Kidney epithelial cell (primary cell): Measurements from ENCODE around the gene PAFAH1B1. TPM values are rescaled to one million over a fixed set of nuclear protein-coding genes. Genes with fewer than 3 reads are reported as not detected.

Experiments used
- DNase-seq: peaks from one replicate; pipeline ENCODE4 v3.0.0-alpha.2; 2010; ENCODE audit warnings: low read depth
- H3K27me3 ChIP-seq: 2 replicates; pipeline ENCODE4 v1.6.0; 2011; ENCODE audit warnings: low read length; ENCODE audit not compliant: control insufficient read depth, insufficient read depth
- H3K36me3 ChIP-seq: 2 replicates; pipeline ENCODE4 v1.5.1; 2011; ENCODE audit warnings: low read length; ENCODE audit not compliant: control insufficient read depth, insufficient read depth
- H3K4me3 ChIP-seq: 2 replicates; pipeline ENCODE4 v1.5.1; 2011; ENCODE audit warnings: low read depth, mild to moderate bottlenecking, control low read depth, low read length
- total RNA-seq: library from RNA; depleted of rRNA; stranded (reverse); fragments of >200 nt; gene quantifications from 2 replicates; pipeline ENCODE4 v1.2.3, GENCODE V29; 2015
- TF ChIP-seq, protein P1 (sequence below): IDR thresholded peaks from 2 replicates; pipeline ENCODE4 v1.5.1; 2011; ENCODE audit warnings: mild to moderate bottlenecking, moderate library complexity, low read length, control low read depth, inconsistent platforms; ENCODE audit not compliant: insufficient read depth, poor library complexity, severe bottlenecking

The PAFAH1B1 gene
- total RNA-seq, 1 donor from 2014 or later: 54.7 TPM

DNA sequence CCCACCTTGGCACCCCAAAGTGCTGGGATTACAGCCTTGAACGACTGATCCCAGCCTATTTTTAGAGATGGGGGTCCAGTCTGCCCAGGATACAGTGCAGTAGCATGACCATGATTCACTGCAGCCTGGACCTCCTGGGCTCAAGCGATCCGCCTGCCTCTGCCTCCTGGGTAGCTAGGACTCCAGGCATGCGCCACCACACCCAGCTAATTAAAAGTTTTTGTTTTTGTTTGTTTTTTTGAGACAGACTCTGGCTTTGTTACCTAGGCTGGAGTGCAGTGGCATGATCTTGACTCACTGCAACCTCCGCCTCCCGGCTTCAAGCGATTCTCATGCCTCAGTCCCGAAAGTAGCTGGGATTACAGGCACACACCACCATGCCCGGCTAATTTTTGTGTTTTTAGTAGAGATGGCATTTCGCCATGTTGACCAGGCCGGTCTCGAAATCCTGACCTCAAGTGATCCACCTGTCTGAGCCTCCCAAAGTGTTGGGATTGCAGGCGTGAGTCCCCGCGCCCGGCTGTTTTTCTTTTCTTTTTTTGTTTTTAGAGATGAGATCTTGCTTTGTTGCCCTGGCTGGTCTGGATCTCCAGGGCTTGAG lies 2.3 kb upstream of the PAFAH1B1 start:
- H3K36me3 ChIP-seq: no peaks in the 10 kb centered on the region
- no peak overlapping the region for H3K4me3 ChIP-seq
- TF ChIP-seq, protein P1, sequence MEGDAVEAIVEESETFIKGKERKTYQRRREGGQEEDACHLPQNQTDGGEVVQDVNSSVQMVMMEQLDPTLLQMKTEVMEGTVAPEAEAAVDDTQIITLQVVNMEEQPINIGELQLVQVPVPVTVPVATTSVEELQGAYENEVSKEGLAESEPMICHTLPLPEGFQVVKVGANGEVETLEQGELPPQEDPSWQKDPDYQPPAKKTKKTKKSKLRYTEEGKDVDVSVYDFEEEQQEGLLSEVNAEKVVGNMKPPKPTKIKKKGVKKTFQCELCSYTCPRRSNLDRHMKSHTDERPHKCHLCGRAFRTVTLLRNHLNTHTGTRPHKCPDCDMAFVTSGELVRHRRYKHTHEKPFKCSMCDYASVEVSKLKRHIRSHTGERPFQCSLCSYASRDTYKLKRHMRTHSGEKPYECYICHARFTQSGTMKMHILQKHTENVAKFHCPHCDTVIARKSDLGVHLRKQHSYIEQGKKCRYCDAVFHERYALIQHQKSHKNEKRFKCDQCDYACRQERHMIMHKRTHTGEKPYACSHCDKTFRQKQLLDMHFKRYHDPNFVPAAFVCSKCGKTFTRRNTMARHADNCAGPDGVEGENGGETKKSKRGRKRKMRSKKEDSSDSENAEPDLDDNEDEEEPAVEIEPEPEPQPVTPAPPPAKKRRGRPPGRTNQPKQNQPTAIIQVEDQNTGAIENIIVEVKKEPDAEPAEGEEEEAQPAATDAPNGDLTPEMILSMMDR: no peak
- DNase-seq: no peak
- no peaks in the 10 kb centered on the region for H3K27me3 ChIP-seq

DNA sequence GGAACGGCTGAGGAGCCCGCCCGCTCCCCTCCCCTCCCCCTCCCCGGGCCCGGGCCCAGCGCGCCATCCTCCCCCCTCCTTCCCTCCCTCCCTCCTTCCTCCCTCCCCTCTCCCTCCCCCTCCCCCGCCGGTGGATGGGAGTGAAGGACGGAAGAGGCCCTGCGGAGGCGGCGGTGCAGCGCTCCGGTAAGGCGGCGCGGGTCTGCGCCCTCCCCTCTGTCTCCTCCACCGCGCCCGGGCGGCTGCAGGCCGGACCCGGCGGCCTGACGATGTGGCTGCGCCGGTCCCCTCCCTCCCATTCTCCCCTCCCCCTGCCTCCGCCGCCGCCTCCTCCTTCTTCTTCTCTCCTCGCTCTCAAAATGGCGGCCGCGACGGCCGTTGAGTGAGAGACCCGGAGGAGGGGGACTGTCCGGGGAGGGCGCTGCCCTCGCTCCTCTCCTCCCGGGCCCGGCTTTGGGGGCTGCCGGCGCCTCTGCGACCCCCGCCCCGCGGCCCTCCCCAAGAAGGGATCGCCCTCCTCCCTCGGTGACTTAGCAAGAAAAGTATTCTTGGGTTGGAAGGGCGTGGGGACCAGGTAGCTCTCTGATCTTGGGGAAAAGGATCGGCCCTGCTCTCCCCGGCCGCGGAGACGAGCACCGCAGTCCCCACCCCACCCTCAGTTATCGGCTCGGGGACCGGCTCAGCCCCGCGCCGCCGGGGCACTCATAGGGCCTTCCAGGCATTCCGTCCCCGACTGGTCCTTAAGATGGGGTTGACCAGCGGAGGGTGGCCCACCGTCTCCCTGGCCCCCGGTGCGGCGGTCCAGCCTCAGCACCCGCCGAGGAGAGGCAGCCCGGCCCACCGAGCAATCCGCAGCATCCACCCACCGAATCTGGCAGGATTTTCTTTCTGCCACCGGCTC lies 617 bp downstream of the PAFAH1B1 start:
- DNase-seq: no peak

DNA sequence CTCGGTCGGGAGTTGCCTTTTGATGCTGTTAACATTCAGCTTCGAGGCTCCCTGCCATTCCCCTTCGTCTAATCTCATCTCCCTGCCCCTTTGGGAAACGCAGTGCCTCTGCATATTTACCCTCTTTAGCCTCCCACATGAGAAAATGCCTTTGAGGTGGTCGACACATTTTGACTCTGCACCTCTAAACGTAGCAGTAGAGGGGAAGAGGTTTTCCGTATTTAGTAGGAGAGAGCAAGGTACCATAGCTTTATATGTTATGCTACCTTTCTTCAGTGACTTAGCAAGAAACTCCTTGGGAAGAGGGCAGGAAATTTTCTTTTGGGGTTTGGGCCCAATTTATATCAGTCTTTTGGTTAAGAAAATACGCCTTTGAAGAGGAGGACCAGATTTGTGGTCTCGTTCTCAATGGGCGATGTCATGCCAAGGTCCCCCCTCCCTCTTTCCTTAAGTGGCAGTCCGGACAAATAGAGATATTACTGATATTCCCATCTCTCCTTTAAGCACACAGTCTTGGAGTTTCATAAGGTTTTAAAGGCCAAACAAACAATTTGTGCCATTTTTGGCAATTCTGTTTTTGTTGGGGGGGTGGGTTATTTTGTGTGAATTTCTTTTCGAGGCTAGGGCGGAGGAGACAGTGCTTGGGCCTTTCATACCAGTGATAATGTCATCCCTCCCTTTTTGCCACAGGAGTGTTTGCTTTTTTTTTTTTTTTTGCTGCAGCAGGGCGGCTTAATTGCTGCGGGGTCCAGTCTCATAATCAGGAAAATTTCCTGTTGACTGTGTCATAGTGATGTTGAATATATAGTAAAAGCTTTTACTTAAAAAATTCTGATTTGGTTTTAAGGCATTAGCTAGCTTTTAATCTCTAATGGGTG lies 1.5 kb downstream of the PAFAH1B1 start:
- no peaks in the 10 kb centered on the region for H3K27me3 ChIP-seq
- TF ChIP-seq, protein P1: no peak
- H3K4me3 ChIP-seq: peak overlapping the region; percentile 83
- DNase-seq: no peak
- H3K36me3 ChIP-seq: no peaks in the 10 kb centered on the region

More for the DNA sequence above, 617 bp downstream of the PAFAH1B1 start:
- Histone ChIP-seq H3K27me3 (no peaks in the 10 kb centered on the region), H3K4me3 (peak overlapping the region; percentile 83), H3K36me3 (no peaks in the 10 kb centered on the region)
- TF ChIP-seq, protein P1: no peak

DNA sequence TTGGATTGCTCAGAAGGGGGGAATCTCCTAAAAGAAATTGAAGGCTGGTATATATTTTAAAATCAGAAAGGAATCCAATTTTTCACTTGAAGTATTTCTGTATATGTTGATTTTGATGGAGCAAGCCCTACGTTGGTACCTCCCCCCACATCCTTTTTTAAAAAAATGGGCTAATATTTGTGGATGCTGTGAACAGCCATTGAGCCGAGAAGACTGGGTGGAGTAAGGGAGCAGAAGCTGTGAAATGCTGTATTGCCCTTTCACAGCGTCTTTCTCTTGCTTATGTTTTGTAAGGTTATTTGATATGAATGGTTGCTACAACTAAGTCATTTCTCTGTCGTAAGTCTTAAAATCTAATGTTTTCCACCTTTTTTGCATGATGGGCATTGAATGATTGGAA lies 2.3 kb downstream of the PAFAH1B1 start:
- DNase-seq: no peak
- Histone ChIP-seq H3K4me3 (peak overlapping the region; percentile 83), H3K27me3 (no peaks in the 10 kb centered on the region), H3K36me3 (no peaks in the 10 kb centered on the region)
- TF ChIP-seq, protein P1: no peak

DNA sequence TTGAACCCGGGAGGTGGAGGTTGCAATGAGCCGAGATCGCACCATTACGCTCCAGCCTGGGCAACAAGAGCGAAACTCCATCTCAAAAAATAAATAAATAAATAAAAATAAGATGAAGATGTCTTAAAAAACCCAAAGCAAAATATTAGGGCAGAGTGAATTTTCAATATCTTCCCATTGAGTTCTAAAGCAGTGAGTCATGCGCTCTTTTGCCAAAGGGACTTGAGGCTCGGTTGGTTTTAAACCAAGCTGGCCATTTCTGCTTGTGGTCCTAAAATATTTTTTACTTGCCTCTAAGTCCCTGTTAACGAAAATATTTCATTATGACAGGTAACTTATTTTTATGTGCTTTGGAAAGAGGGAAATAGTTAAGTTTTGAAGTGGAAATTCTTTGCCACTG lies 4.7 kb downstream of the PAFAH1B1 start:
- Histone ChIP-seq H3K4me3 (no peak overlapping the region), H3K27me3 (no peaks in the 10 kb centered on the region), H3K36me3 (no peaks in the 10 kb centered on the region)
- TF ChIP-seq, protein P1: no peak
- no peak for DNase-seq
